ENCODE results near the gene PPP1R36.

DNA sequence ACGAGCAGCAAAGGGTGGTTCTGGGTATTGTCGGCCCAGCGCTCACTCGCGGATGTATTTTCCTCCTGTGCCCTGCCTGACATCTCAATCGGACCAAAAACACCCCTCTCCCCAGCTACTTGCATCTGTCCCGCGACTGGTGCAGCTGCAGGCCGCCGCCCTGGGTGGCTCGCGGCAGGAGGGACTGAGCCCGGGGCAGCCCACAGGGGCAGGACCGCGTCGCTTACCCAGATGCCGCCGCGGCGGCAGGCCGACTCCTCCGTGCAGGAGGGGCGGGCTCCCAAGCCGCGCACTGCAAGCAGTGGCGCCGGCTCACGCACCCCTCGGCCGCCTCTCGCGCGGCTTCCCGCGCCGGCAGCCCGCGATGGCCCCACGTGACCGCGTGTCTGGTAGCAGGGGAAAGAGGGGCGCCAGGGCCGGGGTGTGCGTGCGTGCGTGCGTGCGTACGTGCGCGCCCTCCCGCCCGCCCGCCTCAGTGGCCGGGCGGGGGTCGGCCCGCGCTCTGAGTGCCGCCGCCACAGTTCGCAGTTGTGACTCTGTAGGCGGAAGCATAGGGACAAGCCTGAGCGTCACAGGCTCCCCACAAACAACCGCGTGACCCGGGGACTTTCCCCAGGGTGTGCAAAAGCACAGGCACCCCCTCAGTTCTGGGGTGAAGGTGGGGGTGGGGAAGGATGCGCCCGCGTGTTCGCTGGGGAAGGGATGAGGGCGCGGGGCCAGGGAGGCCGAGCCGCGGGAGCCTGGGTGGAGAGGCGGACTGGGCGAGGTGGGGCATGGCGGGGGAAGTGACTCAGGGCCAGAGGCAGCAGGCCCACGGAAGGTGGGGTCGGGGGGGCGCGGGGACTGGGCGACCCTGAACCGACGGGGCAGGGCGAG, 46.1 kb upstream of the PPP1R36 start, which contains the start of gene ZBTB25:
- no peak for TF ChIP-seq GATA2 (IDR thresholded peaks at IDR 0.05; ENCODE audit: low read depth, low read length)
- TF ChIP-seq GATA3 (IDR thresholded peaks at IDR 0.05; ENCODE audit: low read depth, low read length) = no peak
